GM20431 (cell line): ENCODE results near the gene TET1.
"Not testable (repeated sequence)": the region's sequence is repeated elsewhere in the genome, so short reads cannot be mapped to it uniquely, and the experiment has no call there.

ENCODE experiments used
- in situ Hi-C: fragments of 300-500 bp; cut with MseI, MboI; formaldehyde crosslinking; loops from one replicate; pipeline ENCODE4 v1.15.0; 2020; ENCODE audit warnings: low sequenced_read_pairs; ENCODE audit not compliant: unreplicated experiment

Gene TET1

DNA sequence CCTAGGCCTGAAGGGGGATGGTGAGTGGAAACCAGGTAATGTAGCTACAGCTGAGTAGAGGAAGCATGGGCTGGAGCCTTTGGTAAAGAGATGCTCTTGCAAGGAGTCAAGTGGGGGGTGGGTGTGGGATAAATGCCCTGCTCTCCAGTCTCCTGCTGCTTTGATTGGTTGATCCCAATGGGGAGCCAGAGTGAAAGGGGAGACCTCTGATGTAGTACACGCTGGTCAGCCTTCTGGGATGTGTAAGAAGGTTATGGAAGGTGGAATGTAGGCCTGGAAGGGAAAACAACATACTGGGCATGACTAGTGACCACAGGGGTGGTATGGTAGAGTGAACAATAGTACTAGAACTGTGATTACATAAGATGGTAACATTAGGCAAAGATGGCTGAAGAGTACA, 44.3 kb downstream of the TET1 start:
- in situ Hi-C loops, result no loop called here

DNA sequence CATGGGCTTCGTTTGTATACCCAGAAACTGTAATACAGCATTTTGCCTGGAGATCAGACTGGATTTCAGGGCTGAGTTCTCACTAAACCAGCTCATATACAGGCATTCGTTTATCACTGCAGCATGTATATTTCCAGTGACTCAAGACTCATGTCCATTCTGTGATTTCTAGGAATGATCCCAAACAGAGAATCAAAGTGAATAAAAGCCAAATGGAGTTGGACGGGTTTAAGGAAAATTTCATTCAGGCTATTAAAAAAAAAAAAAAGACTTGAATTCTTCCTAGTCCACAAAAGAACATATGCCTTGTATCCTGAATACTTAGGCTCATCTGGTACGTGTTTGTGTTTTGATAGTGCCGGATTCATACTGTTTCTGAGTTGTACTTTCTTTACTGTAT, 46.8 kb downstream of the TET1 start:
- in situ Hi-C loops, result no loop called here

DNA sequence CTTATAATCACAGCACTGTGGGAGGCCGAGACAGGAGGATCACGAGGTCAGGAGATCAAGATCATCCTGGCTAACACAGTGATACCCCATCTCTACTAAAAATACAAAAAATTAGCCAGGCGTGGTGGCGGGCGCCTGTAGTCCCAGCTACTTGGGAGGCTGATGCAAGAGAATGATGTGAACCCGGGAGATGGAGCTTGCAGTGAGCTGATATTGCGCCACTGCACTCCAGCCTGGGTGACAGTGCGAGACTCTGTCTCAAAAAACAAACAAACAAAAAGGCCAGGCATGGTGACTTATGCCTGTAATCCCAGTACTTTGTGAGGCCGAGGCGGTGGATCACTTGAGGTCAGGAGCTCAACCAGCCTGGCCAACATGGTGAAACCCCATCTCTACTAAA, 49.9 kb downstream of the TET1 start:
- in situ Hi-C loops, result not testable (repeated sequence)

DNA sequence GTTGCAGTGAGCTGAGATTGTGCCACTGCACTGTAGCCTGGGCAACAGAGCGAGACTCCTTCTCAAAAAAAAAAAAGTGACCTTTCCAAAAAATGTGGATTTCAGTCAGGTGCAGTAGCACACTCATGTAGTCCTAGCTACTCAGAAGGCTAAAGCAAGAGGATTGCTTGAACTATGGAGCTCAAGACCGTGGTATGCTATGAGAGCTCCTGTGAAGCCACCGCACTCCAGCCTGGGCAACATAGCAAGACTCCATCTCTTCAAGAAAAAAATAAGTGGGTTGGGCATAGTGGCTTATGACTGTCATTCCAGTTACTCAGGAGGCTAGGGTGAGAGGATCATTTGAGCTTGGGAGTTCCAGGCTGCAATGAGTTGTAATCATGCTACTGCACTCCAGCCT, 51.1 kb downstream of the TET1 start:
- in situ Hi-C loops, result no loop called here

DNA sequence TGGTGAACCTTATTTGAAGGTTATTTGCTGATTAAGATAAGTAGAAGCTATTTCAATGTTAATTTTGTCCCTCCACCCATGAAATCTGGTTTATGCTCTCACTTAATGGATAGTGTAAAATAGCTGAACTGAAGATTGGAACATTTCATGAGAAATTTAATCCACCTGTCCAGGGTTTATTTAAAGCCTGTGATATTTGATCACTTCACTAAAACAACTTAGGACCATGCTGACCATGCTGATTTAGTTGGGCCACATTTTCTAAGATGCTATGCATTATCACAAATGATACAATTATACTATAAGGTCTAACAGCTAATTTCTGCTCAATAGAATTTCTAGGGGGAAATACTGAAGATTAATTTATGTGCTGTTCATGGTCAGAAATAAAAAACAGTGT, 53.8 kb downstream of the TET1 start:
- in situ Hi-C loops, result not testable (repeated sequence)

DNA sequence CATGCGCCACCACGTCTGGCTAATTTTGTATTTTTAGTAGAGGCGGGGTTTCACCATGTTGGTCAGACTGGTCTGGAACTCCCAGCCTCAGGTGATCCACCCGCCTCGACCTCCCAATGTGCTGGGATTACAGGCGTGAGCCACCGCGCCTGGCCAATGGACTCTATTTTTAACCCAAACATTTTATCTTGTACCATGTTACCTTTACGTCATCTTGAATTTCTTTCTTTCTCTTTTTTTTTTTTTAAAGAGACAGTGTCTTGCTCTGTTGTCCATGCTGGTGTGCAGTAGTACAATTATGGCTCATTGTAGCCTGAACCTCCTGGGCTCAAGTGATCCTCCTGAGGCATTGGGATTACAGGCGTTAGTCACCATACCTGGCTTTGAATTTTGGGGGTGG, 57.6 kb downstream of the TET1 start:
- in situ Hi-C loops, result not testable (repeated sequence)

- in situ Hi-C loops, result no loop called here
Measured at GRCh38 chr10:68618234-68618633, 58.1 kb downstream of the TET1 start.

- in situ Hi-C loops, result no loop called here
Measured at GRCh38 chr10:68619595-68619994, 59.5 kb downstream of the TET1 start.

- in situ Hi-C loops, result no loop called here
Measured at GRCh38 chr10:68625316-68625921, 65.3 kb downstream of the TET1 start.

- in situ Hi-C loops, result no loop called here
Measured at GRCh38 chr10:68628576-68629127, 68.5 kb downstream of the TET1 start.

GRCh38 chr10:68632271-68632560, 72.1 kb downstream of the TET1 start:
- in situ Hi-C loops, result not testable (repeated sequence)

DNA sequence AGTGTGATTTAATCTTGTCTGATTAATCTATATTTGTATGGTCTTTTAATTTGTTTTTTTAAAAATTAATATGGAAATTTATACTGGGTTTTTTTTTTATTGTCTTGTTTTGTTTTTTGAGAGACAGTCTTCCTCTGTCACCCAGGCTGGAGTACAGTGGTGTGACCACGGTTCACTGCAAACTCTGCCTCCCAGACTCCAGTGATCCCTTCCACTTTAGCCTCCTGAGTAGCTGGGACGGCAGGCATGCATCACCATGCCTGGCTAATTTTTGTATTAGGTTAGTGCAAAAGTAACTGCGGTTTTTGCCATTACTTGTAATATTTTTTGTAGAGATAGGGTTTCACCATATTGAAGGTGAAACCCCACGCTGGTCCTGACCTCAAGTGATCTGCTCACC, 73.1 kb downstream of the TET1 start:
- in situ Hi-C loops, result no loop called here

DNA sequence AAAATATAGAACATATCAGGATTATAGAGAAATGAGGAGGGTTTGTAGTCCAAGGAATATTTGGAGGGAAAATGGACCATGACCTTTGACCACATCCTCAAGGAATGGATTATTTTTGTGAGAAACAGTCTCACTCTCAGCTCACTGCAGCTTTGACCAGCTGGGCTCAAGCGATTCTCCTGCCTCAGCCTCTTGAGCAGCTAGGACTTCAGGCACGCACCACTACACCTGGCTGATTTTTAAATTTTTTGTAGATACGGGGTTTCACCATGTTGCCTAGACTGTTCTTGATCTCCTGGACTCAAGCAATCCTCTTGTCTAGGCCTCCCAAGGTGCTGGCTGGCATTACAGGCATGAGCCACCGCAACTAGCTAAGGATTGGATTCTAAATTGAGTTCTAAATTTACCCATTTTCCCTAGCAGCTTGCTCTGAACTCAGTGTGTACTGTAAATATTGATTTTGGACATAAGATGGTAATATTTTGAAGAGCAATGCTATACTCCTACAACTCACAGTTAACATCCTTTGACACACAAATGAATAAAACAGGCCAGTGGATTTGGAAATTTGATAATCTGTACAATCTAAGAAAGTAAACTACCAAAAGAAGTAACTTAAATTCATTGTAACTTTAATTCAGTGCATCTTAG, 73.8 kb downstream of the TET1 start:
- in situ Hi-C loops, result no loop called here

DNA sequence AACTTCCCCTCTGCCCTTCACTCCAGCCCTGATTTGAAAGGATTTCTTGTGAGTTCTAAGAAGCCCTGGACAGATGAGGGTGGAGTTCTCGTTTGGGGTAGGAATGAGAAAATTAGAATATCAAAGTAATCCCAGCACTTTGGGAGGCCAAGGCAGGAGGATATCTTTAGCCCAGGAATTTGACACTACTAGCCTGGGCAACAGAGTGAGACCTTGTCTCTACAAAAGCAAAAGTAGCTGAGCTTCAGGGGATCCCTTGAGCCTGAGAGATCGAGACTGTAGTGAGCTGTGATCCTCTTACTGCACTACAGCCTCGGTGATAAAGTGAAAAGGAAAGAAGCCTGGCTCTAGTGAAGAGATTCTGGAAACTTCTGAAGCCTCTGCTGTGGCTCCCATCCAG, 76.2 kb downstream of the TET1 start:
- in situ Hi-C loops, result no loop called here

- in situ Hi-C loops, result not testable (repeated sequence)
Measured at GRCh38 chr10:68643550-68643949, 83.4 kb downstream of the TET1 start.

- in situ Hi-C loops, result no loop called here
Measured at GRCh38 chr10:68647672-68648341, 87.7 kb downstream of the TET1 start.

DNA sequence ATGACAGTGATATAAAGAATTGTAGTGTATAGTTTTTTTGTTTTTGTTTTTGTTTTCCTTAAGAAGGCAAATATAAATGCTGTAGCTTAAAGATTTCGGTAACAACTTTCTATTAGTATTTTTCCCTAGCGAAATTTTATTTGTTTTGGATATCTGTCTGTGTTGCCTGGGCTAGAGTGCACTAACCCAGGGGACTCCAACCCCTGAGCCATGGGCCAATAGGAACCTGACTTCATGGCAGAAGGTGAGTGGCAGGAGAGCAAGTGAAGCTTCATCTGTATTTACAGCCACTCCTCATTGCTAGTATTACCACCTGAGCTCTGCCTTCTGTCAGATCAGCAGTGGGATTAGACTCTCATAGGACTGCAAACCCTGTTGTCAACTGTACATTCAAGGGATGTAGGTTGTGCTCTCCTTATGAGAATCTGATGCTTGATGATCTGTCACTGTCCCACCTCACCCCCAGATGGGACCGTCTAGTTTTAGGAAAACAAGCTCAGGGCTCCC, 95.5 kb downstream of the TET1 start:
- in situ Hi-C loops, result no loop called here

- in situ Hi-C loops, result no loop called here
Measured at GRCh38 chr10:68665841-68666240, 105.7 kb downstream of the TET1 start.

- in situ Hi-C loops, result no loop called here
Measured at GRCh38 chr10:68666280-68666760, 106.2 kb downstream of the TET1 start.

DNA sequence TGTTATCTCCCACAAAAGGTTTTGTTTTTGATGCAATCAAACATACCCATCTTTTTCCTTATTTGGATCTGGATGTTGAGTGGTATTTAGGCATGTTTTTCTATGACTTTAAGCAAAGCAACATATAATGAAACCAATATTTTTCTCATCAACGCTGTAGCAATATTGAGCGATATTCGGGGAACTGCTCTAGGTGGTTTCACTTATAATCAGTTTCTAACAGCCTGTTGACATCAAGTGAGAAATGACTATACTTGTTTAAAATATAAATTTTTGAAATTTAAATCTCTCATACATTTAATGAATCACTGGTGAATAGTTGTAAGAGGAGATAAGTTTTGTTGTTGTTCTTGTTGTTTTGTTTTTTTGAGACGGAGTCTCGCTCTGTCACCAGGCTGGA, 108.1 kb downstream of the TET1 start:
- in situ Hi-C loops, result no loop called here

- in situ Hi-C loops, result no loop called here
Measured at GRCh38 chr10:68668972-68669371, 108.8 kb downstream of the TET1 start.
